ENCODE data around the gene TSTD2. TPM values are rescaled to one million over a fixed set of nuclear protein-coding genes. Genes with fewer than 3 reads are reported as not detected.
A peak's percentile ranks its signal among the peaks of the same experiment; 100 is the strongest.
"Not testable (repeated sequence)": the region's sequence is repeated elsewhere in the genome, so short reads cannot be mapped to it uniquely, and the experiment has no call there.

The TSTD2 gene
- total RNA-seq, 1 experiment from 2014 or later: 42.7 TPM

- H3K9me3 ChIP-seq (replicated peaks): no peaks in the 10 kb centered on the region
- no peak overlapping the region for H3K4me3 ChIP-seq
- no peaks in the 10 kb centered on the region for H3K27me3 ChIP-seq
- peaks cover 47% of the 10 kb centered on the region for H3K36me3 ChIP-seq
- no peaks in the 10 kb centered on the region for H3K4me1 ChIP-seq
- H3K27ac ChIP-seq: no peak overlapping the region
- DNase-seq: no peak
Observed at GRCh38 chr9:97617939-97618416, 15.2 kb downstream of the TSTD2 start.

DNA sequence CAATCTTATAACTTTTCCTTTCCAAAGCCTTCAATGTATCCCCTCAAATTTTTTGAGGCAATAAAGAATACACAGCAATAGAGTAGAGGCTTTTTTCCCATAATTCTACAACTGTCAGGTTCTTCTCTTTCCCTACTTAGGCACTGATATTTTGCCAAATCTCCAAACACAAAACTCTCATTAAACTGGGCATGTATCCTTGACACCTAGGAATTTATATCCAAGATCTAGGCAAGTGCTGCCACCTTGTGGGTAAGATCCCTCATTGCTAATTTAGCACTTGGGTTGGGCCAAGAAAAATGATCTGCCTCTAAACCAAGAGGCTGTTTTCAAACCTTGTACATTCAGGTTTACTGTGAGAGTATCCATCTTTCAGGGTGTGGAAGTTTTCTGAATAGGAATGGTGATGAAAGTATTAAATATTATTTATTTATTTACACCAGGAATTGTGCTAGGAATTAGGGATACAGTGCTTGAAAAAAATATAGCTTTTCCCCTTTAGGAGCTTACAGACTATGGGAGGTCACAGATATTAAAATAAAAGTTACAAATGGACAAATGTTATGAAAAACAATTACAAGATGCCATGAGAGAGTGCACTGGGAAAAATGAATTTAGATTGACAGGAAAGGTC is 17.6 kb downstream of the TSTD2 start:
- peak; percentile 56 to 79 for DNase-seq
- Histone ChIP-seq H3K9me3 (replicated peaks) (no peaks in the 10 kb centered on the region), H3K27ac (no peak overlapping the region), H3K4me1 (no peaks in the 10 kb centered on the region), H3K36me3 (peaks cover 51% of the 10 kb centered on the region), H3K27me3 (no peaks in the 10 kb centered on the region), H3K4me3 (no peak overlapping the region)

GRCh38 chr9:97604901-97605645 is 28.1 kb downstream of the TSTD2 start:
- Histone ChIP-seq H3K4me3 (no peak overlapping the region), H3K27ac (no peak overlapping the region), H3K4me1 (no peaks in the 10 kb centered on the region), H3K9me3 (replicated peaks) (no peaks in the 10 kb centered on the region), H3K36me3 (peaks cover 70% of the 10 kb centered on the region), H3K27me3 (no peaks in the 10 kb centered on the region)
- no peak for DNase-seq

- no peak overlapping the region for H3K27ac ChIP-seq
- no peaks in the 10 kb centered on the region for H3K27me3 ChIP-seq
- H3K4me3 ChIP-seq: no peak overlapping the region
- no peaks in the 10 kb centered on the region for H3K4me1 ChIP-seq
- H3K9me3 ChIP-seq (replicated peaks): no peaks in the 10 kb centered on the region
- no peak for DNase-seq
- peaks cover 61% of the 10 kb centered on the region for H3K36me3 ChIP-seq
Observed at GRCh38 chr9:97602430-97602829, 30.7 kb downstream of the TSTD2 start.

DNA sequence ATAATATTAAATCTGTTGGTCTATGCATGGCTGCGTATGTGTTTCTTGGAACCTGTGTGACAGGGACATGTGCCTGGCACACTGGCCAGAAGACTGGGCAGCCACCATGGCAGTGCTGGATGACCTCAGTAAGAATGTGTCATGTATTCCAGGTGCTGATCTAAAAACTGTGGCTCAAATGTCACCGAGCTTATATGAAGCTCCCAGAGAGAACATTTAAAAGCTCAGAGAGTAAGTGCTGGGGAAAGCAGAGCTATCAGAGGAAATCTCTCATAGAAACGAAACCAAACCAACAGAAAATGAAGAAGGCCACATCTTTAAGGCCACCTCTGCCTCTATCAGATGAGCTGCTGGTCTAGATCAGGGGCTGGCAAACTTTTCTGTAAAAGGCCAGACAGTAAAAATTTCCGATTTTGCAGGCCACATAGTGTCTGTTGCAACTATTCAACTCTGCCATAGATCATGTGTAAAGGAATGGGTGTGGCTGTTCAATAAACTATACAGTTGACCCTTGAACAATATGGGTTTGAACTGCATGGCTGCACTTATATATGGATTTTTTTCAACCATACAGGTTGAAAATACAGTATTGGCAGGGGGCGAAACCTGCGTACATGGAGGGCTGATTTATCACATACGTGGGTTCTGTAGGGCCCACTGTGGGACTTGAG is 31.8 kb downstream of the TSTD2 start:
- H3K36me3 ChIP-seq: peaks cover 58% of the 10 kb centered on the region
- H3K4me1 ChIP-seq: no peaks in the 10 kb centered on the region
- no peak overlapping the region for H3K4me3 ChIP-seq
- H3K27ac ChIP-seq: no peak overlapping the region
- no peaks in the 10 kb centered on the region for H3K27me3 ChIP-seq
- DNase-seq: no peak
- H3K9me3 ChIP-seq (replicated peaks): no peaks in the 10 kb centered on the region

DNA sequence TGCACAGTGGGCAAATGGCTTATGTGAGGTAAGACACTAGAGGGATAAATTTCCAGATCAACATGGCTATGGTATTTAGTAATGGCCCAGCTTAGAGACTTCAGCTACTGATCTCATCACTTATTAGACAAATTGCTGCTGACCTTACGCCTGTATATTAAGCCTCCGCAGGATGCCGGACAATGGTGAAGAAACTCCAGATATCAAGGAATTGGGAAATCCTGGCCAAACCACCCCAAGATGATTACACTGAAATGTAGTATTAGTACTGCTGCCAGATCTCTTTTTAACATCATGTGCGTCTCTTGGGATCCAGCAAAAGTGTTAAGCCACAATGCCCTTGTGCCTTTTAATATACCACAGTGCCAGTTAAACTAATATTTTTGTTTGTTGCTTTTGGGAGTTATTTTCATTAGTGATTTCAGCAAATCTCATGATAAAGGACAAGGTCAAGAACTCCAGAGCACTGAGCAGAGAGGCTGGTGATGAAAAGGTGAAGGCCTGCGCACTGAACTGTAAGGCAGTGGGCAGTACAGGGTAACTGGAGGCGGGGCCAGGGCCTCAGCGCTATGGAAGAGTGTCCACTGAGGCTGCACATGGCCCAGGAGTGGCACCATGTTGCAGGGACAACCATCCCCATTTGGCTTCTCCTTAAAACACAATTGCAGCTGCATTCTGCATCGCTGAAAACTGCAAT is 32.5 kb downstream of the TSTD2 start:
- H3K36me3 ChIP-seq: peaks cover 51% of the 10 kb centered on the region
- DNase-seq: no peak
- no peaks in the 10 kb centered on the region for H3K27me3 ChIP-seq
- no peak overlapping the region for H3K4me3 ChIP-seq
- H3K27ac ChIP-seq: no peak overlapping the region
- no peaks in the 10 kb centered on the region for H3K4me1 ChIP-seq
- H3K9me3 ChIP-seq (replicated peaks): no peaks in the 10 kb centered on the region

- Histone ChIP-seq H3K36me3 (peaks cover 39% of the 10 kb centered on the region), H3K9me3 (replicated peaks) (no peaks in the 10 kb centered on the region), H3K27ac (no peak overlapping the region), H3K4me3 (no peak overlapping the region), H3K4me1 (no peaks in the 10 kb centered on the region), H3K27me3 (no peaks in the 10 kb centered on the region)
- DNase-seq: no peak
Observed at GRCh38 chr9:97599314-97599846, 33.8 kb downstream of the TSTD2 start.

DNA sequence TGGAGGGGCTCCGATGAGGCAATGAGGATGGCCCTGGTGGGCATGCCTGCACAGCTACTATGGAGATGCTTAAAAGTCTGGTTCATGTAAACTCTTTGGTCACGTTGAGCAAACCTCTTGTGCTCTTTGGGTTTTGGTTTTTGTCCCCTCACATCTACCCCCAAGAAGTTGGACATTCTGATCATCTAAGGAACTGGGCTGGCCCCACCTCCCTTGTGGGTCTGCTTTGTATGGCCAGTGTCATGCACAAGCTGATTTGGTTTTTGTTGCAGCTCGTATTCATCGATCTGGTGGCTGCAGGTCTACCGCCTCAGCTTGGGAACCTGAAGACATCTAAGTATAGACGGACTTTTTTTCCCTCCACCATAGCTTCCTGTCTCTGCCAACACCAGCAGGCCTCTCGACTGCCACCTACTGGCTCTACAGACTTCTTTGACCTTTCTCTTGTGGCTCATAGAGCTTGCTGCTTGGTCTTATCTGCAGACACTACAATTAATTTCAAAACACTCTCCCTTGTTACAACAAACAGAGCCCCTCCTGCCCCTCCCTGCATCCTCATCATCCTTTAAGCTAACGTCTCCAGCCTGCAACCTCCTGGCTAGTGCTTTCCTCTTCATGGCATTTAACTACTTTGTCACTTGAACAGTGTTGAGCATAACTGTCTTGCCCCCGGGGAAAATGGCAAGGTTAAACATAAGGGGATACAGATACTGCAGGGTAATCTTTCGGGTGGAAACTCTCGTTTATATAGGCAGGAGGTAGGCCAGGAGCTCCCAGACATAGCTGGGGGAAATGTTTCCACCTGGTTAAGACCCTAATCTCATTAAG is 34.5 kb downstream of the TSTD2 start:
- Histone ChIP-seq H3K4me3 (no peak overlapping the region), H3K27me3 (no peaks in the 10 kb centered on the region), H3K36me3 (peaks cover 32% of the 10 kb centered on the region), H3K4me1 (no peaks in the 10 kb centered on the region), H3K27ac (no peak overlapping the region), H3K9me3 (replicated peaks) (no peaks in the 10 kb centered on the region)
- DNase-seq: peak; percentile 62 to 82

GRCh38 chr9:97596906-97597305 is 36.3 kb downstream of the TSTD2 start:
- H3K27ac ChIP-seq: no peak overlapping the region
- no peaks in the 10 kb centered on the region for H3K9me3 ChIP-seq (replicated peaks)
- no peaks in the 10 kb centered on the region for H3K27me3 ChIP-seq
- peaks cover 18% of the 10 kb centered on the region for H3K36me3 ChIP-seq
- H3K4me1 ChIP-seq: no peaks in the 10 kb centered on the region
- no peak overlapping the region for H3K4me3 ChIP-seq
- no peak for DNase-seq

DNA sequence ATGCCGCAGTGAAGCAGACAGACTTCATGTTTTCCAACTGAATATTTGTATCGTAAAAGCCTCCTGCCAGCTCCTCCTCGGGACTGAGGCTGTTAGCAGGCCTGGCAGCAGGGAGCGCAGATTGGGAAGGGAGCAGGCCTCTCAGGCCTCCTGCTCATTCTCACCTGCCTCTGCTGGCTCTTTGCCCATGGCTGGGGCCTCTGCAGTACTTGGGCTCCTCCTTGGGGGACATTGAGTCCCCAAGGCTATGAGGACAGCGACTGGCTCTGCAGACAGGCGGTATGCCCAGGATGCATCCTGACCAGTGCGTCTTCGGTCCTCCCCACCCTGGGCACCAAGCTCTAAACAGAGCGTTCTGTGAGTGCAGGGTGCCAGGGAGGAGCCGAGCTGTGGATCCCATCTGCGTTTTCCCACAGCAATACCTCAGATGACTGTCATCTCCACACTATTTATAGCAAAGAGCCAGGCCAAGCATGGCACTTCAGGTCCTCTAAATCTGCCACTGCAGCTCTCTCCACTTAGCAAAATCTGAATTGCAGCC is 38.7 kb downstream of the TSTD2 start:
- Histone ChIP-seq H3K4me1 (no peaks in the 10 kb centered on the region), H3K27ac (no peak overlapping the region), H3K36me3 (no peaks in the 10 kb centered on the region), H3K27me3 (no peaks in the 10 kb centered on the region), H3K4me3 (no peak overlapping the region), H3K9me3 (replicated peaks) (no peaks in the 10 kb centered on the region)
- peak; percentile 34 to 46 for DNase-seq

- H3K36me3 ChIP-seq: no peaks in the 10 kb centered on the region
- no peaks in the 10 kb centered on the region for H3K4me1 ChIP-seq
- H3K4me3 ChIP-seq: no peak overlapping the region
- H3K27ac ChIP-seq: no peak overlapping the region
- DNase-seq: peak; percentile 14 to 31
- H3K9me3 ChIP-seq (replicated peaks): no peaks in the 10 kb centered on the region
- no peaks in the 10 kb centered on the region for H3K27me3 ChIP-seq
Observed at GRCh38 chr9:97593960-97594359, 39.2 kb downstream of the TSTD2 start.

DNA sequence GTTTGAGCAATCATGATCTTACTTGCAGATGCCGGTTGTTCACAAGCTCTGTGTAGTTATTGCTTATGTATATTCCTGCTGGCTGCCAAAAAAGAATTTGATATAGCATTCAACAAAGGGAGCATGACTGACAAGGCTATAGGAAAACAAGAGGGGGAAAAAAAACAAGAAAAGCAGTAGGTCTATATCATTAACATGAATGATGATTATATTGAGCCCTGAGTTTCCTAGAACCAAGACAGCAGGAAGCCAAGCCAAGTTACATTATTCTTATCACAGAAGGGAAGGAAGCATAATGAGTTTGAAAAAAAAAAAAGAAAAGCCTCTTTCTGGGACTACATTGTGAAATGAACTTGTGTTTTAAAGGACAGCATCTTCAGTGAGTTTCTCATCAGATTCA is 41.0 kb downstream of the TSTD2 start:
- Histone ChIP-seq H3K4me3 (no peak overlapping the region), H3K9me3 (replicated peaks) (peaks cover 4% of the 10 kb centered on the region; the same call in 1 of the 2 replicates), H3K27ac (no peak overlapping the region), H3K36me3 (no peaks in the 10 kb centered on the region), H3K27me3 (no peaks in the 10 kb centered on the region), H3K4me1 (no peaks in the 10 kb centered on the region)
- no peak for DNase-seq

DNA sequence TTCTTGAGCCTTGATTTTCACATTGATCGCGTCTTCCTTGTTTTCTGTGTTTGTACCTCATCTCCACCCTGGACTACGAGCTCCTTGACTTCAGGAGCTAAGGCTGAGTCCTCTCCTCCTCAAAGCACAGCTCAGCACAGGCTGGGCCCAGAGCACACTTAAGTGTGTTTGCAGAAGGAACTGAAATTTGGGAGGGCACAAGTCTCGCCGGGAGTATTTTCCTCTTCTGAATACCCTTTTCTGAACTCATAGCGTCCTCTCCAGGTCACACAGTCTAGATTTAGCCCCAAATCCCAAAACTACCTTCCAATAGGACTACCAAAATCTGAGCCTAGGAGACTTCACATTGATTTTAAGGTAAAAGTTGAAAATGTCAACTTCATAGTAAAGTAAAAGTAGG is 41.6 kb downstream of the TSTD2 start:
- H3K36me3 ChIP-seq: no peaks in the 10 kb centered on the region
- H3K27ac ChIP-seq: no peak overlapping the region
- no peak for DNase-seq
- no peaks in the 10 kb centered on the region for H3K27me3 ChIP-seq
- no peaks in the 10 kb centered on the region for H3K4me1 ChIP-seq
- no peak overlapping the region for H3K4me3 ChIP-seq
- H3K9me3 ChIP-seq (replicated peaks): peaks cover 6% of the 10 kb centered on the region; the same call in 1 of the 2 replicates

- H3K9me3 ChIP-seq (replicated peaks); H3K27me3 ChIP-seq; H3K36me3 ChIP-seq; H3K4me3 ChIP-seq; DNase-seq; H3K27ac ChIP-seq; H3K4me1 ChIP-seq: not testable (repeated sequence)
Observed at GRCh38 chr9:97586909-97587308, 46.3 kb downstream of the TSTD2 start.
